ENCODE measurements around the gene OR7E24.

Gene OR7E24

GRCh38 chr19:9250630-9251029 lies at the start of gene OR7E24:
TSS of gene OR7E24 (plus strand) at chr19:9250930. CDS start at chr19:9251044, 114 bp downstream.
- H3K27me3 ChIP-seq (ENCODE audit: insufficient read depth, low read length) = no peaks in the 10 kb centered on the region

GRCh38 chr19:9205501-9206113 lies 45.1 kb upstream of the OR7E24 start:
- no peaks in the 10 kb centered on the region for H3K36me3 ChIP-seq (ENCODE audit: insufficient read depth, low read length)
- H3K4me1 ChIP-seq (ENCODE audit: insufficient read depth, low read length, severe bottlenecking) = no peaks in the 10 kb centered on the region
- no peaks in the 10 kb centered on the region for H3K27me3 ChIP-seq (ENCODE audit: insufficient read depth, low read length)
- no peaks in the 10 kb centered on the region for H3K9me3 ChIP-seq (ENCODE audit: low read length)
- no peak overlapping the region for H3K4me3 ChIP-seq (ENCODE audit: low read depth, low read length, poor library complexity, severe bottlenecking)
- H3K9me2 ChIP-seq (ENCODE audit: low read depth, low read length) = no peaks in the 10 kb centered on the region
- H2AFZ ChIP-seq (ENCODE audit: low read length) = no peak overlapping the region
- H3K79me2 ChIP-seq (ENCODE audit: insufficient read depth, low read length) = no peaks in the 10 kb centered on the region
- no peak overlapping the region for H3K27ac ChIP-seq (ENCODE audit: low read depth, low read length, poor library complexity, severe bottlenecking)
- H4K20me1 ChIP-seq (ENCODE audit: insufficient read depth, low read length) = no peaks in the 10 kb centered on the region
- no peaks in the 10 kb centered on the region for H3F3A ChIP-seq (ENCODE audit: insufficient read depth, low read length)
- TF ChIP-seq EZH2 (IDR thresholded peaks at IDR 0.05; ENCODE audit: borderline replicate concordance, low read length) = no peak
- TF ChIP-seq CTCF (IDR thresholded peaks at IDR 0.05; ENCODE audit: low read length) = peak; percentile 76
- H3K4me2 ChIP-seq (ENCODE audit: low read length) = no peak overlapping the region
- H3K9ac ChIP-seq (ENCODE audit: low read length) = no peak overlapping the region

More at GRCh38 chr19:9250630-9251029, at the start of gene OR7E24:
- Histone ChIP-seq H3K9ac (ENCODE audit: low read length) (no peak within 1 kb of the TSS), H3K27ac (ENCODE audit: low read depth, low read length, poor library complexity, severe bottlenecking) (no peak within 1 kb of the TSS), H3K79me2 (ENCODE audit: insufficient read depth, low read length) (no peaks in the 10 kb centered on the region), H4K20me1 (ENCODE audit: insufficient read depth, low read length) (no peaks in the 10 kb centered on the region), H2AFZ (ENCODE audit: low read length) (no peak within 1 kb of the TSS), H3K36me3 (ENCODE audit: insufficient read depth, low read length) (no peaks in the 10 kb centered on the region), H3F3A (ENCODE audit: insufficient read depth, low read length) (no peaks in the 10 kb centered on the region), H3K9me2 (ENCODE audit: low read depth, low read length) (no peaks in the 10 kb centered on the region), H3K4me1 (ENCODE audit: insufficient read depth, low read length, severe bottlenecking) (no peaks in the 10 kb centered on the region), H3K9me3 (ENCODE audit: low read length) (no peaks in the 10 kb centered on the region), H3K4me3 (ENCODE audit: low read depth, low read length, poor library complexity, severe bottlenecking) (no peak within 1 kb of the TSS), H3K4me2 (ENCODE audit: low read length) (no peak within 1 kb of the TSS)
- TF ChIP-seq EZH2 (IDR thresholded peaks at IDR 0.05; ENCODE audit: borderline replicate concordance, low read length) = no peak
- no peak for TF ChIP-seq CTCF (IDR thresholded peaks at IDR 0.05; ENCODE audit: low read length)

- no peak within 1 kb of the TSS for H3K27ac ChIP-seq (ENCODE audit: low read depth, low read length, poor library complexity, severe bottlenecking)
- no peak within 1 kb of the TSS for H3K4me2 ChIP-seq (ENCODE audit: low read length)
- H3K79me2 ChIP-seq (ENCODE audit: insufficient read depth, low read length) = no peaks in the 10 kb centered on the region
- H3K9me3 ChIP-seq (ENCODE audit: low read length) = peaks cover 3% of the 10 kb centered on the region; the same call in 1 of the 2 replicates
- H2AFZ ChIP-seq (ENCODE audit: low read length) = no peak within 1 kb of the TSS
- no peak within 1 kb of the TSS for H3K4me3 ChIP-seq (ENCODE audit: low read depth, low read length, poor library complexity, severe bottlenecking)
- H3K9me2 ChIP-seq (ENCODE audit: low read depth, low read length) = no peaks in the 10 kb centered on the region
- no peaks in the 10 kb centered on the region for H3K27me3 ChIP-seq (ENCODE audit: insufficient read depth, low read length)
- H3K36me3 ChIP-seq (ENCODE audit: insufficient read depth, low read length) = no peaks in the 10 kb centered on the region
- no peaks in the 10 kb centered on the region for H3K4me1 ChIP-seq (ENCODE audit: insufficient read depth, low read length, severe bottlenecking)
- H3F3A ChIP-seq (ENCODE audit: insufficient read depth, low read length) = no peaks in the 10 kb centered on the region
- no peak within 1 kb of the TSS for H3K9ac ChIP-seq (ENCODE audit: low read length)
- H4K20me1 ChIP-seq (ENCODE audit: insufficient read depth, low read length) = no peaks in the 10 kb centered on the region
- TF ChIP-seq EZH2 (IDR thresholded peaks at IDR 0.05; ENCODE audit: borderline replicate concordance, low read length) (no peak), CTCF (IDR thresholded peaks at IDR 0.05; ENCODE audit: low read length) (no peak)
Observed at GRCh38 chr19:9219489-9219888, 31.2 kb upstream of the OR7E24 start, which contains the start of gene OR7D4. TSS of gene OR7D4 (minus strand) at chr19:9219589. CDS start at chr19:9214837, 4,752 bp downstream.
